GM21526 (cell line): ENCODE data around the gene PPP1R8.
"Not testable (repeated sequence)": the region's sequence is repeated elsewhere in the genome, so short reads cannot be mapped to it uniquely, and the experiment has no call there.

Source experiments
- ATAC-seq: cut with Tn5 transposase; IDR thresholded peaks from one replicate; pipeline ENCODE4 v1.9.1; 2021; ENCODE audit warnings: moderate library complexity; ENCODE audit not compliant: unreplicated experiment, low FRiP score

PPP1R8 gene

DNA sequence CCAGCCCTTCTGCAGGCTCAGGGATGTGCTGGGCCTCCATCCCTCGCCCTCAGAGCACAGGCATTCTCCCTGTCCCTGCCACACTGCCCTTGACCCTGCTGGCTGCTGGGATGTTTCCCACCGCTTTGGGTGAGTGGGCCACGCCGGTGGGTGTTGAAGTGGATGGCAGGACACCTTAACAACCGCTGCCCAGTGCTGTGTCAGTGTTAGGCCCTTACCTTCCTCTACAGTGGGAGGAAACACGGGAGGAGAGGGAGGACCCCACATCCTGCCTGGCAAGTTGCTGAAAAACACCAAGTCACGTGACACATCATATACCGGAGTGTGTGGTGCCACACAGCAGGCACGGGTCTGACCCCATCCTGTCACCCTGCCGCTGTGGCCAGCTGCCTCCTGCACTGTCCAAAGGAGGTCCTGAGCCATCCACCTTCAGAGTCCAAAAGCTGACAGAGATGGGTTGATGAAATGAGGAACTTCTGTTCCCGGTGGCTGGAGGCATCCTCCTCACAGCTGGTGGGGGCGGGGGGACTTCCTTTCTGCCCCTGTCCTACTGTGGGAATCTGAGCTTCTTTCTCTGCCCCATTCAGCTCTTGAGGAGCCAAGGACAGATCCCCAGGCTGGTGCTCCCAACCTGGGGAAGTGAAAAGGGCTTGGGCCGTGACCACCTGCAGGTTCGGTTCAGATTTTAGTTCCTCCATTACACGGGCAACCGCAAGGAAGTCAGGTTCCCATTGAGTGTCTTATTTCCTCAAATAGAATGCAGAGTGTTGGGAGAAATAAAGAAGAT, 38.5 kb downstream of the PPP1R8 start:
- no peak for ATAC-seq

DNA sequence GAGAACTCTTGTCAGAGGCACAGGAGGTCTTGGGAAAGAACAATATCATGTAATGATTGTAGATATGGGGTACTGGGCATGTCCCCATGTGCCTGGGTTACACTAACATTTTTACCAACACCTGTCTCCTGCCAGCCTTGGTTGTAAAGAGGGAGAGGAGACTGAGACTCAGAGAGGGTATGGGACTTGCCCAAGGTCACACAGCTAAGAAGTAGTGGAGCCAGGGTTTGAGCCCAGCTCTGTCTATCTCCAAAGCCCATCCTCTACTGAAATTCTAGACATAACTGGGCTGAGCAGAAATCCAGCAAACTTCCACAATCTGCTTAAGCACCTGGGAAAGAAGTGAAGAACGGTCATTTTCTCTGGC, 39.1 kb downstream of the PPP1R8 start:
- no peak for ATAC-seq

DNA sequence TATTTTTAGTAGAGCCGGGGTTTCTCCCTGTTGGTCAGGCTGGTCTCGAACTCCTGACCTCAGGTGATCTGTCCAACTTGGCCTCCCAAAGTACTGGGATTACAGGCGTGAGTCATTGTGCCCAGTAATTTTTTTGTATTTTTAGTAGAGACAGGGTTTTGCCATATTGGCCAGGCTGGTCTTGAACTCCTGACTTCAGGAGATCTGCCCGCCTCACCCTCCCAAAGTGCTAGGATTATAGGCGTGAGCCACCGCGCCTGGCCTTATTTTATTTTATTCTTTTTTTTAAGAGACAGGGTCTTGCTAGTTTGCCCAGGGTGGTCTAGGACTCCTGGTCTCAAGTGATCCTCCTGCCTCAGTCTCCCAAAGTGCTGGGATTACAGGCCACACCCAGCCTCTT, 40.5 kb downstream of the PPP1R8 start:
- not testable (repeated sequence) for ATAC-seq

DNA sequence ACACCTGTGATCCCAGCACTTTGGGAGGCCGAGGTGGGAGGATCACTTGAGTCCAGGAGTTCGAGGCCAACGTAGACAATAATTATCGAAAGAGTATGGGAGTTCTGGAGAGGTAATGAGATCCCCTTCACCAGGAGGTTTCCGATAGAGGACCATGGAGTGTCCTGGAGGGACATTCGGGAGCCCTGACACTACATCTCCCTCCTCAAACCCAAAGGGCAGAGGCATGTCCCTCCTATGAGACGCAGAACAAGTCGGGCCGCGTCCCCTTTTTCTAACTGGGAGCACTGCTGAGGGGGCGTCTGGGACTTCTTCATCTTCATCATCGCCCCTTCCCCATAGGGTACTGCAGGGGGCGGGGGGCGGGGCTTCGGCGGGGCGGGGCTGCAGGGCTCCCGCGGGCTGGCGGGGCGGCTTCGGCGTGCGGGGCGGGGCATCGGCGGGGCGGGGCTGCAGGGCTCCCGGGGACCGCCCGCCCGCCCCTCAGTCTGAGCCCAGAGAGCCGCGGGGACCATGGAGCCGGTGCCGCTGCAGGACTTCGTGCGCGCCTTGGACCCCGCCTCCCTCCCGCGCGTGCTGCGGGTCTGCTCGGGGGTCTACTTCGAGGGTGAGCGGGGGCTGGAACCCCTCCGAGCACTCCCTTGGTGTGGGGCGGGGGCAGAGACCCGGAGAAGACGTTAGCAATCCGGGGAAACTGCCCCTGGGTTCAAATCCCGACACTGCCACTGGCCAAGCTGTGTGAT, 41.6 kb downstream of the PPP1R8 start, which contains the start of gene THEMIS2:
Gene THEMIS2, plus strand, starts transcription at position 486 of the 743 bp plus-strand sequence. Its CDS starts 28 bp downstream, at position 514.
- no peak for ATAC-seq

DNA sequence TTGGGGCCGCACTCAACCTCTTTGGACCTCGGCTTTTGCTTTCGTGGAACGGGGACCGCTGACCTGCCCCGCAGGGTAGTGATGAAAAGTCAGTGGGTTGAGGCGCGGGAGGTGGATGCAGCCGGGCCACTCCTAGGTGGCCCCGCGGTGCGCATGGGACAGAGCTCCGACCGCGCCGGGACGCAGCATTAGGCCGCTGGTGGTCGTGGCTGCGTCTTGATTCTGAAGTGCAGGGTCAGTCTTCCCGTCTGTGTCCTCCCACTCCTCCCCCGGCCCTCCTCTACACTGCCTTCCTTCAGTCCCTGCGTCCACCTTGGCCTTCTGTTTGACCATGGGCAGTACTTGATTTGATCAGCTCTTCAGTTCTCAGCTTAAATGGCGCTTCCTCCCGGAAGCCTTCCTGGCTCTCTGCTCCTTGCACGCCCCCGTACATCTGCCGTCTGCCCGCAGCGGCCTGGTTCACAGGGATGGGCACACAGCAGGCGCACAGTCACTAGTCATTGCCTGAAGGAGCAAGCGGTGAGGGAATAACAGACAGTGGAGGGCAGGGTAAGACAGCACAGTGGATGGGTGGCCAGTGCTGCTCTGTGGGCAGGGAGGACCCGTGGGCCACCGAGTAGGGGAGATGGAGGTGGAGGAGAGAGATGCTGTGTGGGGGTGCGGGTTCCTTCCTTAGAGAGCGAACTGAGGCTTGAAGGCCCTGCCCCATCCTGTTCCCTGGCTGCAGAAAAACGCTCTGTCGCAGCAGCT, 42.4 kb downstream of the PPP1R8 start:
- ATAC-seq: no peak

DNA sequence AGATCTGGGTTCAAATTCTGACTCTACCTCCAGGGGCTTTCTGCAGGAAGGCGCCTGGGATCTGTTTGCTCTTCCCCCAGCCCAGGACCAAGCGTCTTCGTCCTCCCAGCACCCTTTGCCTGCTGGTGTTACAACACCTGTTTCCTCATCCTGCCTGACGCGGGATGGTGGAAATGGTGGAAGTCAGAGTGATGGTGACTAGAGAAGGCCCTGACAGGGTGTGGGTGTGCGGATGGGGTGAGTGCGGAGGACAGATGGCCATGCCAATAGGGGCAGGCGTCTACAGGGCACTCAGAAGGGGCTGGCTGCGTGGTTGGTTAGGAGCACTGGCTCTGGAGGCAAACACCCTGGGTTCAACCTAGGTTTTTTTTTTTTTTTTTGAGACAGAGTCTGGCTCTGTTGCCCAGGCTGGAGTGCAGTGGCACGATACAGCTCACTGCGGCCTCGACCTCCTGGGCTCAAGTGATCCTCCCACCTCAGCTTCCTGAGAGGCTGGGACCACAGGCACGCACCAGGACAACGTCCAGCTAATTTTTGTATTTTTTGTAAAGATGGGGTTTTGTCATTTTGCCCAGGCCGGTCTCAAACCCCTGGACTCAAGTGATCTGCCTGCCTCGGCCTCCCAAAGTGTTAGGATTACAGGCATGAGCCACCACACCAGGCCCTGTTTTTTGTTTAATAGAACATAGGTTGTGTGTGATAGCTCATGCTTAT, 43.2 kb downstream of the PPP1R8 start:
- no peak for ATAC-seq

DNA sequence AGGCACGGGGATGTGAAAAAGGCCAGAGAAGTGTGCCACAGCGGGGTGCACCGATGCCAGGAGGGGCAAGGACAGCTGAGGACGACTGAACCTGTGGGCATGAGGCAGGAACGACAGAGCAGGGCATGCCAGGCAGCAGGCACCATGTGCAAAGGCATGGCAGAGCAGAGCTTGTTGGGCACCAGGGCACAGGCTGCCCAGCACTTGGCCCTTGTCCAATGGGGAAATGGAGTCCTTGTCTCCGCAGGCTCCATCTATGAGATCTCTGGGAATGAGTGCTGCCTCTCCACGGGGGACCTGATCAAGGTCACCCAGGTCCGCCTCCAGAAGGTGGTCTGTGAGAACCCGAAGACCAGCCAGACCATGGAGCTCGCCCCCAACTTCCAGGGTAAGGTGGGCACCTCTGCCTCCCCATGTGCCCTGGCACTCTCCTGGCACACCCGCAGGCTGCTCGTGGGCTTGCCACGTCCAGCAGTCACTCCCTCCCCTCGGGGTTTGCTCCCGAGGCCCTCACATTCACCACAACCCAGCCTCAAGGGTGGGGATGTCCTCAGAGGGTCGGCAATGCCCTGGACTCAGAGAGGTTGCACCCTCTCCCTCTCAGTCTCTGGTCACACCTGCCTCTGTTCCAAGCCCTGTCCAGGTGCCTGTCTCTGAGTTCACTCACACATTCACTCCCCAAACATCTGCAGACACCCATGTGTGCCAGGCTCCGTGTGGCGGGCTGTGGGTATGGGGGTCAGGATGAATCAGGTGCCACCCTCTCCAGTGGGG, 45.9 kb downstream of the PPP1R8 start:
- ATAC-seq: no peak

DNA sequence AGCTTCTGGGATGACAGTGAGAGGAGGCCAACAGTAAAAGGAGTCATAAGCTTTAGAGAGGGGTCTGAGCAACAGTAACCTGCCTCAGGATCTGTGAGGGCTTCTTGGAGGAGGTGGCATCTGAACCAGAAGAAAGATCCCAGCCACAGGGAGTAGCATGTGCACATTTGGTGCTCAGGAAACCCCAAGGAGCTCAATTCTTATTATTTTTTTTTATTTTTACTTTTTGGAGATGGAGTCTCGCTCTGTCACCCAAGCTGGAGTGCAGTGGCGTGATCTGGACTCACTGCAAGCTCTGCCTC, 46.5 kb downstream of the PPP1R8 start:
- no peak for ATAC-seq

DNA sequence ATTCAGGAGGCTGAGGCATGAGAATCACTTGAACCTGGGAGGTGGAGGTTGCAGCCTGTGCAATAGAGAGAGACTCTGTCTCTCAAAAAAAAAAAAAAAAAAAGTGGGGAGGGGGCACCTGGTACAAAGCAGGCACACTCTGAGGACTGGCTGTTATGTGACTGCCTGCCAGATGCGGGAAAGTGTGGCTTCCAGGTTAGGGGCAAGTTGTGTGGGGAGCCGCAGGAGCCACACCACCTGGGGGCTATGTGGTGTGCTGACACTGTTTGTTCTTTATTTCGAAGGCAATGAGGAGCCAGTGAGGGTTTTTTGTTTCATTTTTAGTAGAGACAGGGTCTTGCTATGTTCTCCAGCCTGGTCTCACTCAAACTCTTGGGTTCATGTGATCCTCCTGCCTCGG, 47.5 kb downstream of the PPP1R8 start:
- ATAC-seq: no peak

DNA sequence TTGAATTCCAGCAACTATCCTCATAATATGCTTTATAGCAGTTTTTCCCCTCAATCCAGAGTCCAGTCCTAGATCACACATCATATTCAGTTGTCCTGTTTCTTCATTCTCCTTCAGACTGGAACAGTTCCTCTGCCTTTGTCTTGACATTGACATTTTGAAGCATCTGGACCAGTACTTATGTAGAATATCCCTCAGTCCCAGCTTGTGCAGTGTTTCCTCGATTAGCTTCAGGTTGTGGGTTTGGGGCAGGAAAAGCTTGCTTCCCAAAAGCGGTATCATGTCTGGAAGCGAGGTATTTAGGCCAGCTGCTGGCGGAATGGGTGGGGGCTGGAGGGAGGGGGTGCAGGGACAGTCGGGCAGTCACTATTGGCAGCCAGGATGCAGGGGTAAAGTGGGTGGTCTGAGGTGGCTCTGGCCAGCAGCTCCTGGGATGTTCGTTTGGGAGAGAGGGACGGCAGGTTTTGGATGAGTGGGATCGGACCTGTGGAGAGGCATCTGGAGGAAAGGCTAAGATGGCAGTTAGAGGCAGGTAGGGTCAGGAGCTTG, 48.3 kb downstream of the PPP1R8 start:
- ATAC-seq: no peak

DNA sequence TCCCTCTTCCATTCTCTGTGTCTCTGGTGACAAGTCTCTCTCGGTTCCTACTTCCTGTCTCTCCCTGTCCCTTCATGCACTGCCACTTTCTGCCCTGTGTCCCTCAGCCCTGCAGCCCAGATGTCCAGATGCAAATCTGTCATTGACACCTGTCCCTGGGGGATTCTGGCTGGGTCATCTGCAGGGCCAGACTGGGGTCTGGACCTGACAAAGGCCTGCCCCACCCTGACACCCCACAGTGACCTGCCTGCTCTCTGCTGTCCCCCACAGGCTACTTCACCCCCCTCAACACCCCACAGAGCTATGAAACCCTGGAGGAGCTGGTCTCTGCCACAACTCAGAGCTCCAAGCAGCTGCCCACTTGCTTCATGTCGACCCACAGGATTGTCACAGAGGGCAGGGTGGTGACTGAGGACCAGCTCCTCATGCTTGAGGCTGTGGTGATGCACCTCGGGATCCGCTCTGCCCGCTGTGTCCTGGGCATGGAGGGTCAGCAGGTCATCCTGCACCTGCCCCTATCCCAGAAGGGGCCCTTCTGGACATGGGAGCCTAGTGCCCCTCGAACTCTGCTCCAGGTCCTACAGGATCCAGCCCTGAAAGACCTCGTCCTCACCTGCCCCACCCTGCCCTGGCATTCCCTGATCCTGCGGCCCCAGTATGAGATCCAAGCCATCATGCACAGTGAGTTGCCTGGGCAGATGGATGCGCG, 48.9 kb downstream of the PPP1R8 start:
- ATAC-seq: no peak

DNA sequence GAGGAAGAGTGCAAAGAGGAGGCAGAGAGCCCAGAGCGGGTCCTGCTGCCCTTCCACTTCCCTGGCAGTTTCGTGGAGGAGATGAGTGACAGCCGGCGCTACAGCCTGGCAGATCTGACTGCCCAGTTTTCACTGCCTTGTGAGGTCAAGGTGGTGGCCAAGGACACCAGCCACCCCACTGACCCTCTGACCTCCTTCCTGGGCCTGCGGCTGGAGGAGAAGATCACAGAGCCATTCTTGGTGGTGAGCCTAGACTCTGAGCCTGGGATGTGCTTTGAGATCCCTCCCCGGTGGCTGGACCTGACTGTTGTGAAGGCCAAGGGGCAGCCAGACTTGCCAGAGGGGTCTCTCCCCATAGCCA, 51.9 kb downstream of the PPP1R8 start:
- ATAC-seq: no peak

DNA sequence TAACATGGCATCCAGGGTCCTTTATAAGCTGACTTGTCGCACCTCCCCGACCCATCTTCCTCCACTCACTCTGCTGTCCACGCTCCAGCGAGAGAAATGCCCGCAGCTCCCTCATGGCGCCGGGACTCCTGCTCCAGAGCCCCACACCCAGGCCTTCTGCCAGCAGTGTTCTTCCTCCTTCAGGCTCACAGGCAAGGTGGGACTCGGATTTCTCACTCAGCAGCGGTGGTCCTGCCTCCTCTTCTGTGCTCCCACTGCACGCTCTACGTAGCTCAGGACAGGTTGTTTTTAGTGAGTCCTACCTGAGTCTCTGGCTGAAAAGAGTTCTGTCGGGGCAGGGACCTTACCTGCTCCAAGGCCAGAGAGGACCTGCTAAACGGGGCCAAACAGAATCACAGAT, 53.0 kb downstream of the PPP1R8 start:
- ATAC-seq: no peak

DNA sequence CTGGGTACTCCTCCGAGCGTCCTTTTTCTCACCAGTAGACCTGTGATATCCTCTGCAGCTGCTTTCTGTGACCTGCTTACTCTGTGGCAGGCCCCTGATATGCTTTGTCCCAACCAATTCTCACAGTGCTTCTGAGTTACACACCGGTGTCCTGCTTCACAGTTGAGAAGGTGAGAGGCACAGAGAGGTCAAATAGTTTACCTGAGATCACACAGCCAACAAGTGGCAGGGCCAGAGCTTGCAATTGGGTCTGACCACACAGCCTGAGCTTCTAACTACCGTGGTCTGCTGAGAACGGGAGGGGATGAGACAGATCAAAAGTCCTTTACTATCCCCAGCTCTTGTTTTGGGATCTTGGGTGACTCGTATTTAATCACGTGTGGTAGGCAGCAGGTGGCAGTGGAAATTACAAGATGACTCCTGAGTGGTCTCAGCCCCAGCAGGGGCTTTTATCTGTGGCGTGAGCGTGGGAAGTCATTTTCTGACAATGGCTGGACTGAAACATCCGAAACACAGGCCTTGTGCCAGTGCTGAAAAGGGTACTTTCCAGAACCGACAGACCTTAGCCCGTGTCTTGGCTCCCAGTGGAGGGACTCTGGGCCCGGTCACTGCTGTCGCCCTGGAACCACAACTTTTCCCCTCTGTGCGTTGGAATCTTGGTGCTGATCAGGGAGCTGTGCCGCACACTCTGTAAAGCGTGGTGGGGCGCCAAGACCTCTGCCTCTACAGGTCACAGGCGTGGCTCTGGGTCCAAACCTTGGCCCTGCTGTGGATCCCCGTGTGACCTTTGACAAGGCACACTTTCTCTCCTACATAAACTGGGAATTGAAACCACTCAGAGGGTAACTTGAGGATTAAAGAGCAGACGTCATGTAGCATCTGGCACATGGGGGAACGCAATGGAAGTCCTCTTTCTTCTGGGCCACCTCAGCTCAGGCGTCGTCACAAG, 53.7 kb downstream of the PPP1R8 start:
- ATAC-seq: no peak

DNA sequence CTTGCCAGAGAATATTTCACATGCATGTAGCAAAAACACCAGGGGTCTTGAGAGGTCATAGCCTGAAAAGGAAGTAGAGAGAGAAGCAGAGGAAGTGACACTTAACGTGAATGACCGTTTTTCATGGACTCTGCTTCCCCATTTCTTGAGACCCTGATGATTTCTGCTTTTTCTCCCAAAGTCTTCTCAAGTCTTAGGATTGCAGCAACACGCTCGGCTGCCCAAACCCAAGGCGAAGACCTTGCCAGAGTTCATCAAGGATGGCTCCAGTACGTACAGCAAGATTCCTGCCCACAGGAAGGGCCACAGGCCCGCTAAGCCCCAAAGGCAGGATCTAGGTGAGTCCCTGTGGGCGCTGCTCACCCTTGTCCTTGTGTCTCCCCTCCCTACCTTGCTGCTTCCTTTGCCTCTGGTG, 54.5 kb downstream of the PPP1R8 start:
- ATAC-seq: no peak

DNA sequence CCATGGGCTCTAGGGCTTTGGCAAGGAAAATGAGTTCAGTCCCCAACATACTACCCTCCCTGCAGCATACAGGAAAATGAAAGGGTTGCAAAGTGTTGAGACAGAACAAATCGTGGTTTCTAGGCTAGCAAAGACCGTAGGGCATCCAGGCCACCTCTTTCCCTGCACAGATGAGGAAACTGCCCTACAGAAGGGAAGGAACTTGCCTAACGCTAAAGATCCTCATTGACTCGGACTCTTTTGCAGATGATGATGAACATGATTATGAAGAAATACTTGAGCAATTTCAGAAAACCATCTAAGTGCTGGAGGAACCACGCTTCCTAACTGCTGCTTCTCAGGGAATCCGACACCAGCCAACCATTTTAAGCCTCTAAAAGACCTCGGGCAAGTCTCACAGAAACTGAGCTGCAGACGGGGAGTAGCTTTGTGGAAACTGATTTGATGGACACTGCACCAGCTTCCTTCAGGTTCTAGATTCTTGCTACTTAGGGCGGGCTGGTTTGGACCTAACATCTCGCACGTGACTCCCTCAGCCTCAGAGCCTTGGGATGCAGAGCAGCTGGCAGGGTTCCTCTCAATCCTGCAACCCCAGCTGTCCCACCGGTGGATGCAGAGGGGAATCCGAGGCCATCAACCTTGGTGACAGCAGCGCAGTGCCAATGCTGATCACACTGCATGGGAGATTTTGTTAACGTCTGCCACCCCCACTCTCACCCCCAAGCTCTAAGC, 55.2 kb downstream of the PPP1R8 start:
- no peak for ATAC-seq

DNA sequence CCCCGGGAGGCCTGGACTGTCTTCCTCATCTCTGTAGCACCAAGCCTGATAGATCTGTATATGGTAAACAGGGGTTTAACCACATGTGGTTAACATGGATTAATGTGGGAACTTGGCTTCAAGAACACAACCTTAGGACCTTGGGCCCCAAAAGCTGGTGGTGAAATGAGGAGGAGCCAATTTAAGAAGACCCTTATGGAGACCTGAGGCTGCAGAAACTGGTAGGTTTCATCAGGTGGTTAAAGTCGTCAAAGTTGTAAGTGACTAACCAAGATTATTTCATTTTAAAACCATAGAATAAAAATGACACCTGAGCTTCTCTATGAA, 55.7 kb downstream of the PPP1R8 start:
- no peak for ATAC-seq

DNA sequence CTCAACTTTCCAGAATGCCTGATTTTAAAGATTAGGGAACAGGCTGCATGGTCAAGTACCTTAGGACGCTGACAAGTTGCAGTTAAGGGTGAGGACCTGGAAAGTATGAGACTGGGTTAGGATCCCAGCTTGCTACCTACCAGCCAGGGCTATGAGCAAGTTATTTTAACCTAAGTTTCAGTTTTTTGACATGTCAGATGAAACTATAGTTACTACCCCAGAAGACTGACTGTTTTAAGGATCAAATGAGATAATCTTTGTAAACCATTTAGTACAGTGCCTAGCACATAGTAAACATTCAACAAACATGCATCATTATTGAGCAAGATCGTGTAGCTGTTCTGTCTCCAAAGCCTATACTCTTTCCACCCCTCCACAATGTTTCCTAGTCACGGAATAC, 56.2 kb downstream of the PPP1R8 start:
- no peak for ATAC-seq
